Vagina (tissue), 2 donors: ENCODE data around the gene ODAD3. TPM values are rescaled to one million over a fixed set of nuclear protein-coding genes. Genes with fewer than 3 reads are reported as not detected.
"Not testable (repeated sequence)": the region's sequence is repeated elsewhere in the genome, so short reads cannot be mapped to it uniquely, and the experiment has no call there.

ENCODE experiments used
- DNase-seq, 2 donors: peaks; one replicate each; pipeline ENCODE4 v3.0.0-alpha.2; 2017; ENCODE audit errors: extremely low spot score in 2 of 2
- H3K27ac ChIP-seq: fragments of 200-600 bp; sonication (generic); one replicate; pipeline ENCODE4 v1.5.1; 2019
- H3K27me3 ChIP-seq: fragments of 200-600 bp; sonication (generic); one replicate; pipeline ENCODE4 v1.5.1; 2019
- H3K36me3 ChIP-seq, 2 donors: fragments of 200-600 bp; sonication (generic); one replicate each; pipeline ENCODE4 v1.5.1; 2017 to 2019
- H3K4me1 ChIP-seq: fragments of 200-600 bp; sonication (generic); one replicate; pipeline ENCODE4 v1.5.1; 2019
- H3K4me3 ChIP-seq, 2 donors: fragments of 200-600 bp; sonication (generic); 1 replicate in 1 of 2; 2 replicates in 1 of 2; pipeline ENCODE4 v1.5.1; 2016 to 2019
- H3K9me3 ChIP-seq: fragments of 200-600 bp; sonication (generic); one replicate; pipeline ENCODE4 v1.5.1; 2019
- CTCF ChIP-seq, 3 experiments: fragments of 450-650 bp in 2 of 3; fragments of 200-600 bp in 1 of 3; sonication (generic) in 1 of 3; IDR thresholded peaks; one replicate each; pipeline ENCODE4 v1.5.1; 2017 to 2019; ENCODE audit warnings: antibody characterized with exemption in 3 of 3, mild to moderate bottlenecking in 2 of 3, moderate library complexity in 2 of 3
- POLR2A ChIP-seq, 2 donors: fragments of 450-650 bp; IDR thresholded peaks; one replicate each; pipeline ENCODE4 v1.6.1; 2017; ENCODE audit warnings: antibody characterized with exemption in 2 of 2, mild to moderate bottlenecking in 2 of 2, moderate library complexity in 2 of 2
- POLR2AphosphoS5 ChIP-seq, 2 donors: sonication (generic); formaldehyde crosslinking; IDR thresholded peaks; one replicate each; pipeline ENCODE4 v1.9.0; 2017; ENCODE audit warnings: antibody characterized with exemption in 2 of 2, mild to moderate bottlenecking in 2 of 2, low read depth in 1 of 2; ENCODE audit not compliant: insufficient read depth in 1 of 2
- intact Hi-C: fragments of 100-400 bp; cut with DNase I; formaldehyde crosslinking; loops from one replicate; pipeline ENCODE4 v1.15.1; 2023
- total RNA-seq: library from RNA; depleted of rRNA; stranded (reverse); fragments of >200 nt; gene quantifications from one replicate; pipeline ENCODE4 v1.2.3, GENCODE V29; 2016

The ODAD3 gene
- total RNA-seq, 1 donor from 2014 or later: not detected

- intact Hi-C loops: loop anchor here (2.0 to 5.0 kb wide), 2 partner anchors 41 to 86 kb away; no protein-coding TSS in a partner anchor
- DNase-seq: peak in 1 of 2 donors; percentile 97
- Histone ChIP-seq H3K36me3 (no peaks in the 10 kb centered on the region), H3K4me3 (peak overlapping the region; percentile 51 to 69), H3K27me3 (no peaks in the 10 kb centered on the region), H3K27ac (peak overlapping the region; percentile 94), H3K4me1 (peaks cover 74% of the 10 kb centered on the region), H3K9me3 (no peaks in the 10 kb centered on the region)
- TF ChIP-seq CTCF (IDR thresholded peaks at IDR 0.05) (peak; percentile 61 to 82 (median 77)), POLR2AphosphoS5 (IDR thresholded peaks at IDR 0.05; ENCODE audit: insufficient read depth in 1 of 2, low read depth in 1 of 2) (peak; percentile 90 to 98), POLR2A (IDR thresholded peaks at IDR 0.05) (peak in 1 of 2 donors; percentile 70)
Observed at GRCh38 chr19:11380653-11381537, 54.0 kb downstream of the ODAD3 start.

GRCh38 chr19:11379857-11380350 is 55.0 kb downstream of the ODAD3 start:
- intact Hi-C loops: loop anchor here (2.0 to 5.0 kb wide), 3 partner anchors 42 to 85 kb away; no protein-coding TSS in a partner anchor
- Histone ChIP-seq H3K27ac (peak overlapping the region; percentile 94), H3K9me3 (no peaks in the 10 kb centered on the region), H3K4me3 (peak overlapping the region; percentile 51 to 69), H3K36me3 (no peaks in the 10 kb centered on the region), H3K4me1 (peaks cover 82% of the 10 kb centered on the region), H3K27me3 (no peaks in the 10 kb centered on the region)
- DNase-seq: no peak
- TF ChIP-seq POLR2A (IDR thresholded peaks at IDR 0.05) (no peak), POLR2AphosphoS5 (IDR thresholded peaks at IDR 0.05; ENCODE audit: insufficient read depth in 1 of 2, low read depth in 1 of 2) (no peak), CTCF (IDR thresholded peaks at IDR 0.05) (no peak)

- not testable (repeated sequence) for H3K27me3 ChIP-seq, H3K36me3 ChIP-seq, DNase-seq, H3K9me3 ChIP-seq, H3K4me3 ChIP-seq
- intact Hi-C loops: loop anchor here (5.0 kb wide), 1 partner anchor 53 kb away; no protein-coding TSS in a partner anchor
- peaks cover 81% of the 10 kb centered on the region for H3K4me1 ChIP-seq
- H3K27ac ChIP-seq: peak overlapping the region; percentile 55
Observed at GRCh38 chr19:11379269-11379845, 55.6 kb downstream of the ODAD3 start.

GRCh38 chr19:11378319-11379189 is 56.4 kb downstream of the ODAD3 start:
- intact Hi-C loops: loop anchor here (5.0 kb wide), 1 partner anchor 54 kb away; no protein-coding TSS in a partner anchor
- TF ChIP-seq POLR2AphosphoS5 (IDR thresholded peaks at IDR 0.05; ENCODE audit: insufficient read depth in 1 of 2, low read depth in 1 of 2): no peak
- no peak for TF ChIP-seq CTCF (IDR thresholded peaks at IDR 0.05)
- TF ChIP-seq POLR2A (IDR thresholded peaks at IDR 0.05): no peak

GRCh38 chr19:11377756-11378155 is 57.2 kb downstream of the ODAD3 start:
- Histone ChIP-seq H3K4me1 (peaks cover 75% of the 10 kb centered on the region), H3K27ac (peak overlapping the region; percentile 55)
- intact Hi-C loops: loop anchor here (5.0 kb wide), 1 partner anchor 55 kb away; no protein-coding TSS in a partner anchor

More at GRCh38 chr19:11378319-11379189, 56.4 kb downstream of the ODAD3 start:
- Histone ChIP-seq H3K9me3 (no peaks in the 10 kb centered on the region), H3K27me3 (no peaks in the 10 kb centered on the region), H3K4me1 (peaks cover 81% of the 10 kb centered on the region), H3K4me3 (no peak overlapping the region), H3K36me3 (no peaks in the 10 kb centered on the region), H3K27ac (peak overlapping the region; percentile 55)
- DNase-seq: no peak

More at GRCh38 chr19:11377756-11378155, 57.2 kb downstream of the ODAD3 start:
- DNase-seq: no peak
- no peak for TF ChIP-seq CTCF (IDR thresholded peaks at IDR 0.05)
- TF ChIP-seq POLR2A (IDR thresholded peaks at IDR 0.05): no peak
- TF ChIP-seq POLR2AphosphoS5 (IDR thresholded peaks at IDR 0.05; ENCODE audit: insufficient read depth in 1 of 2, low read depth in 1 of 2): no peak
- no peak overlapping the region for H3K4me3 ChIP-seq
- no peaks in the 10 kb centered on the region for H3K36me3 ChIP-seq
- H3K27me3 ChIP-seq: no peaks in the 10 kb centered on the region
- H3K9me3 ChIP-seq: no peaks in the 10 kb centered on the region
